Suprapubic skin (tissue), 4 donors: Measurements from ENCODE around the gene GBF1.

Source experiments
- CTCF ChIP-seq, 2 donors: fragments of 200-600 bp in 1 of 2; fragments of 450-650 bp in 1 of 2; sonication (generic) in 1 of 2; IDR thresholded peaks; one replicate each; pipeline ENCODE4 v1.5.1; 2016 to 2019; ENCODE audit warnings: antibody characterized with exemption in 2 of 2, mild to moderate bottlenecking in 1 of 2, moderate library complexity in 1 of 2
- EP300 ChIP-seq: sonication (generic); formaldehyde crosslinking; IDR thresholded peaks from one replicate; pipeline ENCODE4 v1.6.1; 2017; ENCODE audit warnings: antibody characterized with exemption
- POLR2A ChIP-seq, 2 donors: fragments of 450-650 bp; IDR thresholded peaks; one replicate each; pipeline ENCODE4 v1.6.1; 2017; ENCODE audit warnings: antibody characterized with exemption in 2 of 2, mild to moderate bottlenecking in 2 of 2, moderate library complexity in 2 of 2
- POLR2AphosphoS5 ChIP-seq, 3 donors: sonication (generic); formaldehyde crosslinking; IDR thresholded peaks; one replicate each; pipeline ENCODE4 v1.6.1; 2017; ENCODE audit warnings: antibody characterized with exemption in 3 of 3

GRCh38 chr10:102298899-102299298 is 53.6 kb downstream of the GBF1 start:
- TF ChIP-seq POLR2A (IDR thresholded peaks at IDR 0.05) (no peak), CTCF (IDR thresholded peaks at IDR 0.05) (no peak), POLR2AphosphoS5 (IDR thresholded peaks at IDR 0.05) (no peak), EP300 (no peak)
